Upper lobe of left lung (tissue), 6 donors: Measurements from ENCODE around the gene MBP. TPM values are rescaled to one million over a fixed set of nuclear protein-coding genes. Genes with fewer than 3 reads are reported as not detected.

Source experiments
- ATAC-seq, 2 donors: fragments of 200-7000 bp; cut with Tn5 transposase; one replicate each; pipeline ENCODE4 v1.9.1; 2022; ENCODE audit warnings: mild to moderate bottlenecking in 2 of 2, moderate library complexity in 2 of 2; ENCODE audit not compliant: low FRiP score in 2 of 2
- DNase-seq, 2 donors: peaks; one replicate each; pipeline ENCODE4 v3.0.0-alpha.2; 2019 to 2020
- H3K27ac ChIP-seq, 4 donors: fragments of 200-600 bp; sonication (generic); one replicate each; pipeline ENCODE4 v1.5.1; 2016 to 2019
- H3K27me3 ChIP-seq, 4 donors: fragments of 200-600 bp; sonication (generic); one replicate each; pipeline ENCODE4 v1.5.1; 2017 to 2019
- H3K36me3 ChIP-seq, 4 donors: fragments of 200-600 bp; sonication (generic); one replicate each; pipeline ENCODE4 v1.5.1; 2016 to 2019
- H3K4me1 ChIP-seq, 4 donors: fragments of 200-600 bp; sonication (generic); one replicate each; pipeline ENCODE4 v1.5.1; 2018 to 2019
- H3K4me3 ChIP-seq, 4 donors: fragments of 200-600 bp; sonication (generic); one replicate each; pipeline ENCODE4 v1.5.1; 2017 to 2019; ENCODE audit warnings: mild to moderate bottlenecking in 2 of 4, moderate library complexity in 1 of 4
- H3K9me3 ChIP-seq, 4 donors: fragments of 200-600 bp; sonication (generic); one replicate each; pipeline ENCODE4 v1.5.1; 2018 to 2019
- CTCF ChIP-seq, 6 experiments: fragments of 450-650 bp in 4 of 6; fragments of 200-600 bp in 2 of 6; sonication (generic) in 2 of 6; IDR thresholded peaks; one replicate each; pipeline ENCODE4 v1.5.1; 2016 to 2019; ENCODE audit warnings: antibody characterized with exemption in 6 of 6
- EP300 ChIP-seq, 4 donors: sonication (generic); formaldehyde crosslinking; IDR thresholded peaks; one replicate each; pipeline ENCODE4 v1.5.1; 2017; ENCODE audit warnings: antibody characterized with exemption in 4 of 4, control low read depth in 2 of 4
- POLR2A ChIP-seq, 4 donors: fragments of 450-650 bp; IDR thresholded peaks; one replicate each; pipeline ENCODE4 v1.5.1; 2016 to 2017; ENCODE audit warnings: antibody characterized with exemption in 4 of 4, mild to moderate bottlenecking in 2 of 4
- POLR2AphosphoS5 ChIP-seq, 2 donors: sonication (generic); formaldehyde crosslinking; IDR thresholded peaks; one replicate each; pipeline ENCODE4 v1.5.1; 2017; ENCODE audit warnings: antibody characterized with exemption in 2 of 2
- WGBS, 2 donors: methylation state at CpG; one replicate each; pipeline ENCODE4 v1.1.5; 2017 to 2018; 5-methylcytosine and 5-hydroxymethylcytosine counted together
- total RNA-seq, 6 donors: library from RNA; depleted of rRNA in 4 of 6; stranded (reverse); fragments of >200 nt in 4 of 6; gene quantifications; one replicate each; pipeline versions ENCODE4 v1.1.0 to v1.2.1, GENCODE V29; 2016 to 2021
- donor health status: DM: no; HTN: no; CAD: no; lungs with moderate emphysema.
- donor health status: DM: no; HTN: yes; CAD: no; lungs with severe emphysema.

MBP gene
- total RNA-seq, 6 donors from 2014 or later = 55.5 to 87.6 (median 68.8) TPM

GRCh38 chr18:77074431-77074830 lies 58.2 kb downstream of the MBP start:
- H3K27ac ChIP-seq = peak overlapping the region in 3 of 4 donors; percentile 5 to 56 (median 22)

GRCh38 chr18:77073336-77074093 lies 59.1 kb downstream of the MBP start:
- H3K27me3 ChIP-seq = no peaks in the 10 kb centered on the region
- H3K4me3 ChIP-seq = no peak overlapping the region
- no peak for TF ChIP-seq POLR2AphosphoS5 (IDR thresholded peaks at IDR 0.05)
- no peak for TF ChIP-seq CTCF (IDR thresholded peaks at IDR 0.05)
- TF ChIP-seq POLR2A (IDR thresholded peaks at IDR 0.05) = no peak
- TF ChIP-seq EP300 (IDR thresholded peaks at IDR 0.05) = no peak
- ATAC-seq (no peak), DNase-seq (no peak)
- no peaks in the 10 kb centered on the region for H3K9me3 ChIP-seq
- no peaks in the 10 kb centered on the region for H3K36me3 ChIP-seq
- 76 to 87% methylated on average over 9 of the region's 9 CpGs for WGBS, 2 donors
- H3K4me1 ChIP-seq = peaks cover 40 to 72% (median 45%) of the 10 kb centered on the region in 4 donors
- H3K27ac ChIP-seq = peak overlapping the region in 3 of 4 donors; percentile 5 to 79 (median 56)

More at GRCh38 chr18:77074431-77074830, 58.2 kb downstream of the MBP start:
- Histone ChIP-seq H3K4me3 (no peak overlapping the region), H3K27me3 (no peaks in the 10 kb centered on the region), H3K4me1 (peaks cover 40 to 72% (median 46%) of the 10 kb centered on the region in 4 donors), H3K9me3 (no peaks in the 10 kb centered on the region), H3K36me3 (no peaks in the 10 kb centered on the region)
- WGBS, 2 donors = 76 to 77% methylated on average over 7 of the region's 7 CpGs
- ATAC-seq (no peak), DNase-seq (no peak)
- no peak for TF ChIP-seq CTCF (IDR thresholded peaks at IDR 0.05)
- no peak for TF ChIP-seq POLR2AphosphoS5 (IDR thresholded peaks at IDR 0.05)
- TF ChIP-seq EP300 (IDR thresholded peaks at IDR 0.05) = no peak
- TF ChIP-seq POLR2A (IDR thresholded peaks at IDR 0.05) = no peak

- Histone ChIP-seq H3K4me3 (no peak overlapping the region), H3K9me3 (no peaks in the 10 kb centered on the region), H3K27ac (peak overlapping the region in 3 of 4 donors; percentile 40 to 87 (median 79)), H3K36me3 (no peaks in the 10 kb centered on the region), H3K4me1 (peaks cover 45 to 73% (median 51%) of the 10 kb centered on the region in 4 donors), H3K27me3 (no peaks in the 10 kb centered on the region)
- WGBS, 2 donors = 87 to 96% methylated on average over 7 of the region's 7 CpGs
- TF ChIP-seq EP300 (IDR thresholded peaks at IDR 0.05) (no peak), CTCF (IDR thresholded peaks at IDR 0.05) (no peak), POLR2A (IDR thresholded peaks at IDR 0.05) (no peak), POLR2AphosphoS5 (IDR thresholded peaks at IDR 0.05) (no peak)
- no peak for ATAC-seq
- no peak for DNase-seq
These were observed 60.0 kb downstream of the MBP start for GRCh38 chr18:77072566-77072965.

GRCh38 chr18:77071711-77072292 lies 60.8 kb downstream of the MBP start:
- Histone ChIP-seq H3K27ac (peak overlapping the region; percentile 38 to 87 (median 60)), H3K9me3 (no peaks in the 10 kb centered on the region), H3K36me3 (no peaks in the 10 kb centered on the region), H3K27me3 (no peaks in the 10 kb centered on the region), H3K4me1 (peaks cover 53 to 74% (median 58%) of the 10 kb centered on the region in 4 donors), H3K4me3 (no peak overlapping the region)
- DNase-seq (peak in 1 of 2 donors; percentile 72), ATAC-seq (peak in 1 of 2 donors; percentile 22)
- 26 to 30% methylated on average over 10 of the region's 10 CpGs for WGBS, 2 donors
- TF ChIP-seq POLR2AphosphoS5 (IDR thresholded peaks at IDR 0.05) (peak; percentile 45 to 75), EP300 (IDR thresholded peaks at IDR 0.05) (no peak), CTCF (IDR thresholded peaks at IDR 0.05) (no peak)
